ENCODE results near the gene H3-3A. TPM values are rescaled to one million over a fixed set of nuclear protein-coding genes. Genes with fewer than 3 reads are reported as not detected.

The H3-3A gene
- total and polyA plus RNA-seq, 8 donors: 122 to 427 (median 237) TPM

- intact Hi-C loops (cut with DNase I): loop anchor here in 1 of 3 donors (10.0 kb wide), 1 partner anchor 55 kb away; no protein-coding TSS in a partner anchor
- 79 to 100% methylated on average over 1 of the region's 1 CpG for WGBS, 2 donors
- ATAC-seq (no peak), FAIRE-seq (no peak), DNase-seq (no peak)
- Histone ChIP-seq H3K27me3 (no peaks in the 10 kb centered on the region), H3K9me3 (no peaks in the 10 kb centered on the region), H3K36me3 (no peaks in the 10 kb centered on the region), H3K27ac (no peak overlapping the region), H3K4me3 (no peak overlapping the region), H3K4me1 (peaks cover 0 to 5% (median under 1%) of the 10 kb centered on the region in 3 donors)
- TF ChIP-seq CTCF (IDR thresholded peaks at IDR 0.05): no peak
Measured at GRCh38 chr1:226059709-226060108, 2.8 kb upstream of the H3-3A start.

- no peak for FAIRE-seq
- Histone ChIP-seq H3K4me1 (peaks cover 6 to 10% (median 8%) of the 10 kb centered on the region in 3 donors), H3K36me3 (no peaks in the 10 kb centered on the region), H3K27ac (no peak overlapping the region), H3K27me3 (no peaks in the 10 kb centered on the region), H3K4me3 (no peak overlapping the region), H3K9me3 (no peaks in the 10 kb centered on the region)
- no peak for ATAC-seq
- no peak for TF ChIP-seq CTCF (IDR thresholded peaks at IDR 0.05)
- no peak for DNase-seq
- WGBS, 2 donors: 93 to 98% methylated on average over 1 of the region's 1 CpG
- intact Hi-C loops (cut with DNase I): no loop called here
Measured at GRCh38 chr1:226060427-226060826, 2.1 kb upstream of the H3-3A start.

- TF ChIP-seq CTCF (IDR thresholded peaks at IDR 0.05): no peak
- intact Hi-C loops (cut with DNase I): no loop called here
- WGBS, 2 donors: 3 to 4% methylated on average over 21 of the region's 21 CpGs
- DNase-seq (no peak), FAIRE-seq (no peak), ATAC-seq (no peak)
- Histone ChIP-seq H3K27ac (peak overlapping the region; percentile 95 to 100 (median 98)), H3K27me3 (no peaks in the 10 kb centered on the region), H3K36me3 (peaks cover 0 to 7% (median 0%) of the 10 kb centered on the region in 3 donors), H3K9me3 (no peaks in the 10 kb centered on the region), H3K4me3 (peak overlapping the region; percentile 75 to 85 (median 80)), H3K4me1 (peaks cover 14% of the 10 kb centered on the region in 3 donors)
Measured at GRCh38 chr1:226061068-226061840, 1.3 kb upstream of the H3-3A start.

GRCh38 chr1:226061841-226062557, 517 bp upstream of the H3-3A start:
- no peaks in the 10 kb centered on the region for H3K9me3 ChIP-seq
- peaks cover 0 to 13% (median 0%) of the 10 kb centered on the region in 3 donors for H3K36me3 ChIP-seq
- ATAC-seq: peak; percentile 59 to 73 (median 62)
- peak overlapping the region; percentile 95 to 100 (median 98) for H3K27ac ChIP-seq
- H3K4me1 ChIP-seq: peaks cover 14 to 22% (median 22%) of the 10 kb centered on the region in 3 donors
- intact Hi-C loops (cut with DNase I): no loop called here
- WGBS, 2 donors: 0 to 1% methylated on average over 53 to 100 of the region's 100 CpGs
- no peak for FAIRE-seq
- no peak for TF ChIP-seq CTCF (IDR thresholded peaks at IDR 0.05)
- peak; percentile 83 to 91 (median 86) for DNase-seq
- H3K4me3 ChIP-seq: peak overlapping the region; percentile 75 to 85 (median 80)
- H3K27me3 ChIP-seq: no peaks in the 10 kb centered on the region

Measured in pancreas (tissue), 10 donors.